IPS-15b (cell line): ENCODE data around the gene EFCAB10.
"Not testable (repeated sequence)": the region's sequence is repeated elsewhere in the genome, so short reads cannot be mapped to it uniquely, and the experiment has no call there.

Experiments used
- H3K27me3 ChIP-seq: one replicate; pipeline ENCODE4 v1.6.1; 2013; ENCODE audit warnings: low read length; ENCODE audit not compliant: control insufficient read depth, insufficient read depth
- H3K36me3 ChIP-seq: one replicate; pipeline ENCODE4 v1.6.1; 2013; ENCODE audit warnings: low read length; ENCODE audit not compliant: control insufficient read depth, insufficient read depth
- H3K4me1 ChIP-seq: one replicate; pipeline ENCODE4 v1.6.1; 2013; ENCODE audit warnings: mild to moderate bottlenecking, low read length; ENCODE audit not compliant: control insufficient read depth, insufficient read depth
- H3K4me3 ChIP-seq: one replicate; pipeline ENCODE4 v1.5.1; 2013; ENCODE audit warnings: low read depth, low read length
- H3K9ac ChIP-seq: one replicate; pipeline ENCODE4 v1.6.1; 2013; ENCODE audit warnings: low read depth, mild to moderate bottlenecking, low read length
- H3K9me3 ChIP-seq: one replicate; pipeline ENCODE4 v1.6.1; 2013; ENCODE audit warnings: mild to moderate bottlenecking, low read length; ENCODE audit not compliant: control insufficient read depth, insufficient read depth

EFCAB10 gene

GRCh38 chr7:105567821-105568220, 13.5 kb downstream of the EFCAB10 start:
- Histone ChIP-seq H3K27me3 (no peaks in the 10 kb centered on the region), H3K36me3 (peaks cover 7% of the 10 kb centered on the region), H3K9me3 (no peaks in the 10 kb centered on the region), H3K9ac (no peak overlapping the region), H3K4me3 (no peak overlapping the region), H3K4me1 (no peaks in the 10 kb centered on the region)

GRCh38 chr7:105567024-105567423, 14.3 kb downstream of the EFCAB10 start:
- Histone ChIP-seq H3K36me3 (peaks cover 7% of the 10 kb centered on the region), H3K4me1 (no peaks in the 10 kb centered on the region), H3K4me3 (no peak overlapping the region), H3K27me3 (no peaks in the 10 kb centered on the region), H3K9ac (no peak overlapping the region), H3K9me3 (no peaks in the 10 kb centered on the region)

GRCh38 chr7:105565190-105565589, 16.1 kb downstream of the EFCAB10 start:
- no peak overlapping the region for H3K9ac ChIP-seq
- H3K4me3 ChIP-seq: no peak overlapping the region
- no peaks in the 10 kb centered on the region for H3K27me3 ChIP-seq
- H3K36me3 ChIP-seq: peaks cover 8% of the 10 kb centered on the region
- no peaks in the 10 kb centered on the region for H3K9me3 ChIP-seq
- no peaks in the 10 kb centered on the region for H3K4me1 ChIP-seq

GRCh38 chr7:105559926-105560325, 21.4 kb downstream of the EFCAB10 start:
- H3K4me1 ChIP-seq: no peaks in the 10 kb centered on the region
- H3K4me3 ChIP-seq: no peak overlapping the region
- no peak overlapping the region for H3K9ac ChIP-seq
- no peaks in the 10 kb centered on the region for H3K27me3 ChIP-seq
- no peaks in the 10 kb centered on the region for H3K9me3 ChIP-seq
- H3K36me3 ChIP-seq: peaks cover 4% of the 10 kb centered on the region

- Histone ChIP-seq H3K4me3 (no peak overlapping the region), H3K4me1 (peaks cover 3% of the 10 kb centered on the region), H3K27me3 (no peaks in the 10 kb centered on the region), H3K36me3 (peaks cover 9% of the 10 kb centered on the region), H3K9me3 (no peaks in the 10 kb centered on the region), H3K9ac (no peak overlapping the region)
Measured at GRCh38 chr7:105538339-105538738, 43.0 kb downstream of the EFCAB10 start.

- Histone ChIP-seq H3K36me3 (peaks cover 4% of the 10 kb centered on the region), H3K4me3 (peak overlapping the region; percentile 96), H3K9me3 (no peaks in the 10 kb centered on the region), H3K4me1 (no peaks in the 10 kb centered on the region), H3K9ac (peak overlapping the region; percentile 98), H3K27me3 (no peaks in the 10 kb centered on the region)
Measured at GRCh38 chr7:105532709-105533460, 48.4 kb downstream of the EFCAB10 start.

- H3K9ac ChIP-seq: peak within 1 kb of the TSS; percentile 98
- no peaks in the 10 kb centered on the region for H3K27me3 ChIP-seq
- peak within 1 kb of the TSS; percentile 96 for H3K4me3 ChIP-seq
- H3K36me3 ChIP-seq: no peaks in the 10 kb centered on the region
- H3K4me1 ChIP-seq: no peaks in the 10 kb centered on the region
- H3K9me3 ChIP-seq: no peaks in the 10 kb centered on the region
Measured at GRCh38 chr7:105531792-105532671, 49.3 kb downstream of the EFCAB10 start, which contains the start of gene RINT1. RINT1 (plus strand) TSS chr7:105532201; CDS start chr7:105532316, 115 bp downstream.

GRCh38 chr7:105530546-105530945, 50.7 kb downstream of the EFCAB10 start:
- Histone ChIP-seq H3K9me3 (no peaks in the 10 kb centered on the region), H3K27me3 (no peaks in the 10 kb centered on the region), H3K4me1 (no peaks in the 10 kb centered on the region), H3K9ac (no peak overlapping the region), H3K4me3 (no peak overlapping the region), H3K36me3 (no peaks in the 10 kb centered on the region)

- H3K9ac ChIP-seq: no peak overlapping the region
- H3K27me3 ChIP-seq: no peaks in the 10 kb centered on the region
- H3K36me3 ChIP-seq: no peaks in the 10 kb centered on the region
- no peaks in the 10 kb centered on the region for H3K9me3 ChIP-seq
- H3K4me1 ChIP-seq: no peaks in the 10 kb centered on the region
- H3K4me3 ChIP-seq: no peak overlapping the region
Measured at GRCh38 chr7:105530126-105530525, 51.2 kb downstream of the EFCAB10 start.

- not testable (repeated sequence) for H3K27me3 ChIP-seq, H3K36me3 ChIP-seq, H3K4me3 ChIP-seq, H3K9me3 ChIP-seq, H3K4me1 ChIP-seq, H3K9ac ChIP-seq
Measured at GRCh38 chr7:105527737-105528136, 53.6 kb downstream of the EFCAB10 start.

- Histone ChIP-seq H3K36me3 (no peaks in the 10 kb centered on the region), H3K9me3 (no peaks in the 10 kb centered on the region), H3K9ac (no peak overlapping the region), H3K27me3 (no peaks in the 10 kb centered on the region), H3K4me3 (no peak overlapping the region), H3K4me1 (peaks cover 3% of the 10 kb centered on the region)
Measured at GRCh38 chr7:105524840-105525239, 56.5 kb downstream of the EFCAB10 start.

GRCh38 chr7:105524423-105524822, 56.9 kb downstream of the EFCAB10 start:
- H3K9ac ChIP-seq, H3K9me3 ChIP-seq, H3K36me3 ChIP-seq, H3K4me1 ChIP-seq, H3K4me3 ChIP-seq, H3K27me3 ChIP-seq: not testable (repeated sequence)
